ENCODE data around the gene BTBD1.
"Not testable (repeated sequence)": the region's sequence is repeated elsewhere in the genome, so short reads cannot be mapped to it uniquely, and the experiment has no call there.

The BTBD1 gene

GRCh38 chr15:83092309-83092976 lies 25.4 kb upstream of the BTBD1 start:
- Histone ChIP-seq H3K27me3 (ENCODE audit: low read depth, low read length) (no peaks in the 10 kb centered on the region), H3K4me1 (ENCODE audit: control insufficient read depth in 1 of 2, insufficient read depth in 2 of 2, low read length in 2 of 2) (no peaks in the 10 kb centered on the region), H3K36me3 (ENCODE audit: control insufficient read depth in 1 of 2, insufficient read depth in 2 of 2, low read length in 2 of 2) (no peaks in the 10 kb centered on the region), H3K9me3 (ENCODE audit: control insufficient read depth in 1 of 2, low read length in 2 of 2) (no peaks in the 10 kb centered on the region), H3K4me3 (ENCODE audit: low read depth in 1 of 2, low read length in 2 of 2) (no peak overlapping the region), H3K27ac (ENCODE audit: low read length) (no peak overlapping the region)

- not testable (repeated sequence) for H3K27ac ChIP-seq (ENCODE audit: low read length); H3K9me3 ChIP-seq (ENCODE audit: control insufficient read depth in 1 of 2, low read length in 2 of 2); H3K4me1 ChIP-seq (ENCODE audit: control insufficient read depth in 1 of 2, insufficient read depth in 2 of 2, low read length in 2 of 2); H3K36me3 ChIP-seq (ENCODE audit: control insufficient read depth in 1 of 2, insufficient read depth in 2 of 2, low read length in 2 of 2); H3K27me3 ChIP-seq (ENCODE audit: low read depth, low read length); H3K4me3 ChIP-seq (ENCODE audit: low read depth in 1 of 2, low read length in 2 of 2)
These were observed 24.9 kb upstream of the BTBD1 start for GRCh38 chr15:83091965-83092308.

GRCh38 chr15:83090465-83090864 lies 23.4 kb upstream of the BTBD1 start:
- H3K4me3 ChIP-seq (ENCODE audit: low read depth in 1 of 2, low read length in 2 of 2), result no peak overlapping the region
- H3K4me1 ChIP-seq (ENCODE audit: control insufficient read depth in 1 of 2, insufficient read depth in 2 of 2, low read length in 2 of 2), result no peaks in the 10 kb centered on the region
- no peaks in the 10 kb centered on the region for H3K9me3 ChIP-seq (ENCODE audit: control insufficient read depth in 1 of 2, low read length in 2 of 2)
- no peaks in the 10 kb centered on the region for H3K36me3 ChIP-seq (ENCODE audit: control insufficient read depth in 1 of 2, insufficient read depth in 2 of 2, low read length in 2 of 2)
- H3K27me3 ChIP-seq (ENCODE audit: low read depth, low read length), result no peaks in the 10 kb centered on the region
- H3K27ac ChIP-seq (ENCODE audit: low read length), result no peak overlapping the region

GRCh38 chr15:83088876-83089275 lies 21.8 kb upstream of the BTBD1 start:
- H3K9me3 ChIP-seq (ENCODE audit: control insufficient read depth in 1 of 2, low read length in 2 of 2), result no peaks in the 10 kb centered on the region
- no peaks in the 10 kb centered on the region for H3K4me1 ChIP-seq (ENCODE audit: control insufficient read depth in 1 of 2, insufficient read depth in 2 of 2, low read length in 2 of 2)
- no peak overlapping the region for H3K4me3 ChIP-seq (ENCODE audit: low read depth in 1 of 2, low read length in 2 of 2)
- H3K27me3 ChIP-seq (ENCODE audit: low read depth, low read length), result no peaks in the 10 kb centered on the region
- no peak overlapping the region for H3K27ac ChIP-seq (ENCODE audit: low read length)
- H3K36me3 ChIP-seq (ENCODE audit: control insufficient read depth in 1 of 2, insufficient read depth in 2 of 2, low read length in 2 of 2), result no peaks in the 10 kb centered on the region

GRCh38 chr15:83087576-83087975 lies 20.5 kb upstream of the BTBD1 start:
- no peaks in the 10 kb centered on the region for H3K27me3 ChIP-seq (ENCODE audit: low read depth, low read length)
- no peaks in the 10 kb centered on the region for H3K36me3 ChIP-seq (ENCODE audit: control insufficient read depth in 1 of 2, insufficient read depth in 2 of 2, low read length in 2 of 2)
- no peaks in the 10 kb centered on the region for H3K4me1 ChIP-seq (ENCODE audit: control insufficient read depth in 1 of 2, insufficient read depth in 2 of 2, low read length in 2 of 2)
- no peak overlapping the region for H3K27ac ChIP-seq (ENCODE audit: low read length)
- no peaks in the 10 kb centered on the region for H3K9me3 ChIP-seq (ENCODE audit: control insufficient read depth in 1 of 2, low read length in 2 of 2)
- no peak overlapping the region for H3K4me3 ChIP-seq (ENCODE audit: low read depth in 1 of 2, low read length in 2 of 2)

GRCh38 chr15:83085864-83086552 lies 19.0 kb upstream of the BTBD1 start:
- H3K9me3 ChIP-seq (ENCODE audit: control insufficient read depth in 1 of 2, low read length in 2 of 2); H3K4me1 ChIP-seq (ENCODE audit: control insufficient read depth in 1 of 2, insufficient read depth in 2 of 2, low read length in 2 of 2); H3K4me3 ChIP-seq (ENCODE audit: low read depth in 1 of 2, low read length in 2 of 2); H3K36me3 ChIP-seq (ENCODE audit: control insufficient read depth in 1 of 2, insufficient read depth in 2 of 2, low read length in 2 of 2); H3K27me3 ChIP-seq (ENCODE audit: low read depth, low read length); H3K27ac ChIP-seq (ENCODE audit: low read length): not testable (repeated sequence)

GRCh38 chr15:83085461-83085860 lies 18.4 kb upstream of the BTBD1 start:
- not testable (repeated sequence) for H3K4me1 ChIP-seq (ENCODE audit: control insufficient read depth in 1 of 2, insufficient read depth in 2 of 2, low read length in 2 of 2); H3K36me3 ChIP-seq (ENCODE audit: control insufficient read depth in 1 of 2, insufficient read depth in 2 of 2, low read length in 2 of 2); H3K9me3 ChIP-seq (ENCODE audit: control insufficient read depth in 1 of 2, low read length in 2 of 2); H3K4me3 ChIP-seq (ENCODE audit: low read depth in 1 of 2, low read length in 2 of 2); H3K27me3 ChIP-seq (ENCODE audit: low read depth, low read length); H3K27ac ChIP-seq (ENCODE audit: low read length)

GRCh38 chr15:83082730-83083386 lies 15.8 kb upstream of the BTBD1 start:
- no peak overlapping the region for H3K27ac ChIP-seq (ENCODE audit: low read length)
- H3K9me3 ChIP-seq (ENCODE audit: control insufficient read depth in 1 of 2, low read length in 2 of 2), result no peaks in the 10 kb centered on the region
- no peaks in the 10 kb centered on the region for H3K4me1 ChIP-seq (ENCODE audit: control insufficient read depth in 1 of 2, insufficient read depth in 2 of 2, low read length in 2 of 2)
- no peaks in the 10 kb centered on the region for H3K27me3 ChIP-seq (ENCODE audit: low read depth, low read length)
- no peaks in the 10 kb centered on the region for H3K36me3 ChIP-seq (ENCODE audit: control insufficient read depth in 1 of 2, insufficient read depth in 2 of 2, low read length in 2 of 2)
- H3K4me3 ChIP-seq (ENCODE audit: low read depth in 1 of 2, low read length in 2 of 2), result no peak overlapping the region

- Histone ChIP-seq H3K36me3 (ENCODE audit: control insufficient read depth in 1 of 2, insufficient read depth in 2 of 2, low read length in 2 of 2) (no peaks in the 10 kb centered on the region), H3K27ac (ENCODE audit: low read length) (no peak overlapping the region), H3K27me3 (ENCODE audit: low read depth, low read length) (no peaks in the 10 kb centered on the region), H3K4me1 (ENCODE audit: control insufficient read depth in 1 of 2, insufficient read depth in 2 of 2, low read length in 2 of 2) (no peaks in the 10 kb centered on the region), H3K9me3 (ENCODE audit: control insufficient read depth in 1 of 2, low read length in 2 of 2) (no peaks in the 10 kb centered on the region), H3K4me3 (ENCODE audit: low read depth in 1 of 2, low read length in 2 of 2) (no peak overlapping the region)
These were observed 14.4 kb upstream of the BTBD1 start for GRCh38 chr15:83081256-83082014.

- H3K4me3 ChIP-seq (ENCODE audit: low read depth in 1 of 2, low read length in 2 of 2), result no peak overlapping the region
- H3K9me3 ChIP-seq (ENCODE audit: control insufficient read depth in 1 of 2, low read length in 2 of 2), result no peaks in the 10 kb centered on the region
- H3K36me3 ChIP-seq (ENCODE audit: control insufficient read depth in 1 of 2, insufficient read depth in 2 of 2, low read length in 2 of 2), result no peaks in the 10 kb centered on the region
- H3K4me1 ChIP-seq (ENCODE audit: control insufficient read depth in 1 of 2, insufficient read depth in 2 of 2, low read length in 2 of 2), result no peaks in the 10 kb centered on the region
- H3K27ac ChIP-seq (ENCODE audit: low read length), result no peak overlapping the region
- no peaks in the 10 kb centered on the region for H3K27me3 ChIP-seq (ENCODE audit: low read depth, low read length)
These were observed 11.7 kb upstream of the BTBD1 start for GRCh38 chr15:83078712-83079111.

- Histone ChIP-seq H3K27ac (ENCODE audit: low read length) (no peak overlapping the region), H3K27me3 (ENCODE audit: low read depth, low read length) (no peaks in the 10 kb centered on the region), H3K36me3 (ENCODE audit: control insufficient read depth in 1 of 2, insufficient read depth in 2 of 2, low read length in 2 of 2) (no peaks in the 10 kb centered on the region), H3K4me3 (ENCODE audit: low read depth in 1 of 2, low read length in 2 of 2) (no peak overlapping the region), H3K9me3 (ENCODE audit: control insufficient read depth in 1 of 2, low read length in 2 of 2) (peaks cover 0 to 2% of the 10 kb centered on the region in 2 donors), H3K4me1 (ENCODE audit: control insufficient read depth in 1 of 2, insufficient read depth in 2 of 2, low read length in 2 of 2) (no peaks in the 10 kb centered on the region)
These were observed 10.6 kb upstream of the BTBD1 start for GRCh38 chr15:83077491-83078230.
